Stimulated activated naive CD4-positive, alpha-beta T cell (primary cell): ENCODE measurements around the gene GRIK2.

ENCODE experiments used
- DNase-seq, 6 experiments: peaks; one replicate each; lab custom pipeline; 2025; lab: John Stamatoyannopoulos, UW

GRIK2 gene

DNA sequence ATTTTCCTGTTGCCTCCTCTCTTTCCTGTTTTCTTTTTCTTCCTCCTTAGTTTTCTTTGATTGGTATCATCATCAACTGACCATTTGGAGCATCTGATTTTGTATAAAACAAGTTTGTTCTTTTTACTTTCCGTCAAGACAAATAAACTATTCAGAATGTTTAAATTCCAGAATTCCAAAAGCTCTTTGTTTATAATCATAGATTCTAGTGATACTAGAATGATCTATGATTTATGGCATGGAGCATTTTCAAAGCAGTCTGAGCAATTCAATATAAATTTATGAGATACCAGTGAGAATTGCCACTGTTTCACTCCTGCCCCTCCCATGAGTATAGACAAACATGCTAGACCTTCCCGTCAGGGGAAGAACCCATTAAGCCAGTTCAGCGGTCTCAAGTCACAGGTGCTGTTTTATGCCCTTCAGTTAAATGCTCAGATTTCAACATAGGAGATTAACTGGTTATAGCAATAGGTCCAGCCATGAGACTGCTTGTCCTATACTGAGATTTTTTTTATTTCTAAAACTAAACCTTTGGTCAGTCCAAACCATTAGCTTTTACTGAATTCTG, 60.7 kb downstream of the GRIK2 start:
- DNase-seq: no peak

GRCh38 chr6:101458336-101458735, 64.8 kb downstream of the GRIK2 start:
- no peak for DNase-seq

- no peak for DNase-seq
These were observed 65.3 kb downstream of the GRIK2 start for GRCh38 chr6:101458826-101459225.

GRCh38 chr6:101462576-101462975, 69.1 kb downstream of the GRIK2 start:
- no peak for DNase-seq

- DNase-seq: no peak
These were observed 72.4 kb downstream of the GRIK2 start for GRCh38 chr6:101465863-101466262.

- DNase-seq: no peak
These were observed 83.9 kb downstream of the GRIK2 start for GRCh38 chr6:101477436-101477835.

GRCh38 chr6:101478891-101479290, 85.4 kb downstream of the GRIK2 start:
- no peak for DNase-seq

DNA sequence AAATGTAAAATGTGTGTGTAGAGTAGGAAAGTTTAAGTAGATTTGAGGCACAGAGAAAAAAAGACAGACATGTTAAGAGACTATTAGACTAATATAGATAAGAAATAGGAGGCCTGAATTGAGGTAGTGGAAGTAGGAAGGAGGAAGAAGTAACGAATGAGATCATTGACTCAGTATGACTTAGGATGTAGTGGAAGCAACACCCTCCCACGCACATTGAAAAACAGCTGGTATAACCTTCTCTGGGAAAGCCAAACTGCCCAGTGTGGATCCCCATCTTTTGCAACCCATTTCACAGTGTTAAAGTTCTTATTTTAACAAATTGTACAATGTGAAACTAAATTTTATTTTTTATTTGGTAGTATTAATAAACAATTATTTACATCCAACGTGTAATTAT, 89.1 kb downstream of the GRIK2 start:
- no peak for DNase-seq

- DNase-seq: no peak
These were observed 91.3 kb downstream of the GRIK2 start for GRCh38 chr6:101484781-101485180.

GRCh38 chr6:101486124-101486523, 92.6 kb downstream of the GRIK2 start:
- DNase-seq: no peak

GRCh38 chr6:101486726-101487125, 93.2 kb downstream of the GRIK2 start:
- no peak for DNase-seq

DNA sequence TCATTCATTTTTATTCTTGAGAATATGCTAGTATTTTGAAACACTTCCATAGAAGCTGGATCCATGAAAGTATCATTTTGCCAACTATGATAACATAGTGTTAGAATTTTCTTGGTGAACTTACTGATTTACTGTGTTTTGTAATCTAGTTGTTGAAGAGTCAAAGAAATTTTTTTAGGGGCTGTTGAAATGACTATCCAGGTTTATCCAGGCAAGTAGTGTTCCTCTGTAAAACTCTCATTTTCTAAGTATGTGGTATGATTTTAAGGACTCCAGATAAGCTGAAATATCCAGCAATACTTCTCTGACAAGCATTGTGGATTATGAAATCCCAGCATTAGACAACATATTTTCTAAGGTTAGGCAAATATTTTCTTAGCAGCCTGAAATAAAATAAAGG, 95.9 kb downstream of the GRIK2 start:
- no peak for DNase-seq

DNA sequence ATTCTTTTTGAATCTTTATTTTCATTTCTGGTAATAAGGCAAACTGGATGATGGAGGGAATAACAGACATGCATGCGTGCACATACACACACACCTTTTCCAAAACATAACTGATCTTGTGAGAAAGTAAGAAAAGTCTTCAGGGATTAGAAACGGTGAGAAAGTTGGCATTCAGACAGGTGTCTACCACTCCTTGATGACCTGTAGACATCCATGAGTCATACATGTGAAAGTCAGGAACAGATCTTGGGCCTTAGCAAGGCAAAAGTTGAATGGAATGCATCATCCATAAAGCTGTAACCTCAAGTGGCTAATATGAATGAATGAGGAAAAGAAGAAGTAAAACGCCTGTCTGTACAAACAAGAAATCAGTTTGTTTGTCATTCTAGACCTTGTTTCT, 97.3 kb downstream of the GRIK2 start:
- no peak for DNase-seq

DNA sequence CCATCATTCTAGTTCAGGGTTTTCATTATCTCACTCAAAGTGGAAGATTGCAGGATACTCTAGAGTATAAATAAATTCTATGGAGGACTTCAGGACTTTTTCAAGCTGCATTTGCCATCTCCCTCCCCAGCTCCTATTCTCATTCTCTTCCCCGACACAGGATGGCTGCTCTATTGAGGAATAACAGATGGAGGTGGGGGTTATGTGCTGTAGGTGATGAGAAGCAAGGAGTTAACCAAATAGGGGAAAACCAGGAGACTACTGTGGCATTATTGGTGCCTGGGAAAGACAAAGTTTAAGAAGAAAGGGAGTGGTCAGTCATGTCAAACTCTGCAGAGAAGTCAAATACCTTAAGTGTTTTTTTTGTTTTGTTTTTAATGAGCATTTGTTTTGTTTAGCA, 109.3 kb downstream of the GRIK2 start:
- no peak for DNase-seq

- no peak for DNase-seq
These were observed 116.0 kb downstream of the GRIK2 start for GRCh38 chr6:101509536-101509935.

DNA sequence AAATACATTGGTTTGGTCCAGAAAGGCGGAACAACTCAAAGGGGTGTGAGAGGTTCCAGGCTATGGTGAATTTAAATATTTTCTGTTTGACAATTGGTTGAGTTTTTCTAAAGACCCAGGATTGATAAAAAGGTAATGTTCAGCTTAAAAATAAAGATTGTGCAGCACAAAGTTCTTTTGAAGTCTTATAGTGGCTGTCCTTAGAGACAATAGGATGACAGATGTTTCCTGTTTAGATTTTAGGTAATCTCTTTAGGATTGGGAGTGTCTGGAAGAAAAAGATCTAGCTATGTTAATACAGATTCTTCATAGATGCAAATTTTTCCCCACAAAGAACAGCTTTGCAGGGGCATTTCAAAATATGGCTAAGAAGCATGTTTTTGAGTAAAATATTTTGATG, 119.7 kb downstream of the GRIK2 start:
- no peak for DNase-seq

GRCh38 chr6:101516578-101516977, 123.1 kb downstream of the GRIK2 start:
- no peak for DNase-seq

GRCh38 chr6:101517632-101518031, 124.1 kb downstream of the GRIK2 start:
- DNase-seq: no peak

DNA sequence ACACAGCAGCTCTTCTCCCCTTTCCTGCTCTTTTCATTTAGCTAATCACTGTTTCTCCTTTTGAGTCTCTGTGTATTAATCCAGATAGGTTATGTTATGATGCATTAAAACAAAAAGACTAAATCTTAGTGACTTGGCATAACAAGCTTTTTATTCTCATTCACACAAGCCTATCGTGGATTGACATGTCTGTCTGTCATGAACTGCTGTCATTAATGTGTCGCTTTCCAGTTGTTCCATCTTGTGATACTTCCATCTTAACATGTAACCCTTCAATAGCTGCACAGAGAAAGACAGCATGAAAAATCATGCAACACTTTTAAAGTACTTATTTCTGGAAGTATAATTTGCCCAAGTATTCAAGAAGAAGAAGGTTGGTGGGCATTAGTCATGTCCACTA, 128.7 kb downstream of the GRIK2 start:
- no peak for DNase-seq

GRCh38 chr6:101527467-101527866, 134.0 kb downstream of the GRIK2 start:
- no peak for DNase-seq

DNA sequence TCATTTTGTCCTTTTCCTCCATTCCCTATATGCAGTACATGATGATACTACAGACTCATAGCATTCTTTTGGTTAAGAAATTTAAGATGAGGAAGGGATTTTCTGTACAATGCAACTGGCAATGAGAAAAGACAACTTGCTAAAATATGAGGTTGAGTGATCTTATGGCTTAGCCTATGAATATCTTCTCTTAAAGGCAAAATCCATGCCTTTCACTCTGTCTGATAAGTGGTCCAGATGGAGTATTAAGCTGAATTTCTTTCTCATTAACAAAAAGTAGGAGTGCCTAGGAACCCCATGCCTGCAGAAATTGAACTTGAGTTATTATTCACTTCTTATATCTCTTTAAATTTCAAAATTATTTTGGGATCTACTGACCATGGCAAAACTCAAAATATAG, 135.3 kb downstream of the GRIK2 start:
- DNase-seq: no peak

GRCh38 chr6:101531538-101531937, 138.0 kb downstream of the GRIK2 start:
- no peak for DNase-seq

DNA sequence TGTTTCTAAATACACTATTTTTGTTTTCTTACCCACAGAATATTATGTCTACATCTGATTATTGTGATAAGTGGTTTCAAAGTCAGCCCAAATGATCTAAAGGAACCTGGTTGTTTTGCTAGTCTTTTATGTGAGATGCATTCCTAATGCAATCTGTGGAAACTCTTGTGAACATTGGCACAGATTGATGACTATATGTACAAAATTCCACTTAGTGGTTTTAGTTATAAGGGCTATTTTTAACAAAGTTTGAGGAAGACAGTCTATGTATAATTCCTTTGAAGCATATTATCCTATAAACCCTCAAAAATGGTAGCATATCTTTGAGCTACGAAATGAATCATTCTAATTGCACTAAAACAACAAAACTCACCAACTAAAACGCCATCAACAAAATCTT, 140.9 kb downstream of the GRIK2 start:
- DNase-seq: no peak

- no peak for DNase-seq
These were observed 141.3 kb downstream of the GRIK2 start for GRCh38 chr6:101534821-101535220.
